SK-N-SH (cell line): ENCODE measurements around the gene PLEKHA6.

Experiments used
- CTCF ChIP-seq: fragments of 200-600 bp; sonication (generic); IDR thresholded peaks from 2 replicates; pipeline ENCODE4 v1.6.1; 2017; ENCODE audit warnings: antibody characterized with exemption, mild to moderate bottlenecking, moderate library complexity
- POLR2AphosphoS5 ChIP-seq: IDR thresholded peaks from 2 replicates; pipeline ENCODE4 v1.6.1; 2012; ENCODE audit warnings: low read depth, low read length
- TEAD4 ChIP-seq: IDR thresholded peaks from 2 replicates; pipeline ENCODE4 v1.4.0; 2012; ENCODE audit warnings: mild to moderate bottlenecking, borderline replicate concordance; ENCODE audit not compliant: insufficient read depth
- YY1 ChIP-seq: IDR thresholded peaks from 2 replicates; pipeline ENCODE4 v1.4.0; 2012; ENCODE audit warnings: low read depth, mild to moderate bottlenecking

GRCh38 chr1:204314171-204314892 lies 45.4 kb downstream of the PLEKHA6 start:
- TF ChIP-seq TEAD4 (no peak), CTCF (no peak), POLR2AphosphoS5 (no peak), YY1 (no peak)
